HG03097 (cell line): Measurements from ENCODE around the gene GCNT1.
"Not testable (repeated sequence)": the region's sequence is repeated elsewhere in the genome, so short reads cannot be mapped to it uniquely, and the experiment has no call there.

Experiments used
- ATAC-seq: cut with Tn5 transposase; IDR thresholded peaks from one replicate; pipeline ENCODE4 v1.9.1; 2021; ENCODE audit not compliant: unreplicated experiment, low FRiP score

Gene GCNT1

DNA sequence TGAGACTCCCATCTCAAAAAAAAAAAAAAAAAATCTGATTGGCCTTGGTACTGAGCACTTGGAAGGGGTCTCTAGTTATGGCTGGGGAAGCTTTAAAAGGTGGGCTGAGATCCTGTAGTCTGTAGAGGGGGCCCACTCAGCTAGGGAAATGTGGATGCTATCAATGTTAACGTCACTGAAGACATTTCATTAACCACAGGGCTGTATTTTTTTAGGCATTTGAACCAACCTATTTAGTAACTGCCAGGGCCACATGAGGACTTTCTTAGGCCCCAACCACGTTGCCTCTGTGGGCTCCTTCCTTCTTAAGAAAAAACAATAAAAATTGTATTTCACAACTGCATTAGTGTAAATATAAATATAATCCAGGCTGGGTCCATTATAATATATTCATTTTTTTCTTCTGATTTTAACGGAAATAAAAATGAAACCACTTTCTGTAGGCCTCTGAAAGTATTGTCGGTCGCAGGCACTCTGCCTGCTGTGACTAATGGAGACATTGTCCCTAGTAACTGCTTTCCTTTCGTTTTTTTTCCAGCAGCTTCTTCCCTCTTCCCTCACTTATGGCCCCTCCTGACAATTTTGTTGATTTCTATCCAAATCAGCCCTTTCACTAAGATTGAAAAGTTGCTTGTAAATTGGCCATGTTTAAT lies 71.6 kb downstream of the GCNT1 start:
- ATAC-seq = no peak

- no peak for ATAC-seq
Observed at GRCh38 chr9:76531231-76531780, 72.3 kb downstream of the GCNT1 start.

DNA sequence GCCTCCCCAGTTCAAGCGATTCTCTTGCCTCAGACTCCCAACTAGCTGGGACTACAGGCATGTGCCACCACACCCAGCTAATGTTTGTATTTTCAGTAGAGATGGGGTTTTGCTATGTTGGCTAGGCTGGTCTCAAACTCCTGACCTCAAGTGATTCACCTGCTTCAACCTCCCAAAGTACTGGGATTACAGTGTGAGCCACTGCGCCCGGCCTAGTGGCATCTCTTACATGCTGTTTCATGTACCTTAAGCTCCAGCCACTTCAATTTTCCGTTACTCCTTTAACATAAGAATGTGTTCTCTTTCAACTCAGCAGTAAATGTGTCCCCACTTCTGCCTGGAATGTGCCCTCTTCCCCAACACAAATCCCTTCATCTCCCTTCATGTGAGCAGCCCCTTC lies 73.9 kb downstream of the GCNT1 start:
- ATAC-seq = not testable (repeated sequence)

- no peak for ATAC-seq
Observed at GRCh38 chr9:76534026-76534425, 75.0 kb downstream of the GCNT1 start.

DNA sequence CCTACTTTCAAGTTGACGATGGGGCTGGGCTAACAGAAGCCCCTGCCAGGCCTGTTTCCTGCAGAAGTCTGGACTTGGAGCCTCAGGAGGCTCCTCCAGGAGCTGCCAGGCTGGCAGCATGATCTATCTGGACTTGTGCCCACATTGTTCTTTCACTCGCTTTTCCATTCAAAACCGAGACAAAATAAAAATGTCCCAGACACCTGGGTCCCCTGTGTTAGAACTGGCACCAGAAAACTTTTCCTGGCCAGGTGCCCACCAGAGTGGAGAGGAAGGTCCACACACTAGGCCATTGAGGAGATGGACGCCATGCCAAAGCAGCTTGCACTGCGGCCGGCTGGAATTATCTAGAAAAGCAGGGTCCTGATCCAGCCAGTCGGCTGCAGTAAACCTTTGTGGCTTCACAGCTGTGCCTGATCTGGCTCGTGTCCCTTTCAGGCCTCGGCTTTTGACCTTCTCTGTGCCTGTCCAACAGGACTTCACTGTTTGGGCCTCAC lies 78.2 kb downstream of the GCNT1 start:
- no peak for ATAC-seq

DNA sequence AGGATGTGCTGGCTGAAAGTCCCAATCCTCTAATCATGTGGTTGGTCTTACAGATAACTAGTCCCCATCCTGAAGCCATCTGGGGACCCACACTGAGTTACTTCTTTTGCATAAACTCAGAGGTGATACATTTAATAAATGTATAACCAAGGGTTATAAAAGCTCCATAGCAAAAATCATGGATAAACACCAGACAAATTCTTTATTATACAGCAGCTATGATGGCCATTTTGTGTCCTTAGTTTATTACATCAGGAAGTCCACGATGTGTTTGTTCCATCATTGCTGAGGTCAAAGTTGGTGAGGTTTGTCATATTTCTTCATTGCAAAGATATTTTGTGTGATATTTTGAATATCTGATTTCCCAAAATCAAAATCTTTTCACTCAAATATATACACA lies 80.2 kb downstream of the GCNT1 start:
- ATAC-seq = no peak

DNA sequence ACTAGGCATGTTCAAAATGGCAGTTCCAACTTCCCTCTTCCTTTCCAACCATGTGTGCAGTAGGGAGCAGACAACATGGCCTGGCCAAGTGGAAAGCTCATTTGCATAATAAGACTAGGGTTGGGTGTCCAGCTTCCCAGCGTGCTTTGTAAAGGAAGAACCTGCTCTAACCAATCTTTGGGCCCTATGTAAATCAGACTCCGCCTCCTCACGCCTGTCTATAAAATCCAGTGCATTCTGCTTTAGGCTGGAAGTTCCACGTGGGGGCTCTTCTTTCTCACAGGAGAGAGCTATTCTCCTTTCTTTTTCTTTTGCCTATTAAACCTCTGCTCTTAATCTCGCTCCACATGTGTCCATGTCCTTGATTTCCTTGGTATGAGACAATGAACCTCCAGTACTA lies 83.4 kb downstream of the GCNT1 start:
- ATAC-seq = no peak

- ATAC-seq = no peak
Observed at GRCh38 chr9:76545191-76545590, 86.2 kb downstream of the GCNT1 start.

- no peak for ATAC-seq
Observed at GRCh38 chr9:76552181-76552580, 93.2 kb downstream of the GCNT1 start.

DNA sequence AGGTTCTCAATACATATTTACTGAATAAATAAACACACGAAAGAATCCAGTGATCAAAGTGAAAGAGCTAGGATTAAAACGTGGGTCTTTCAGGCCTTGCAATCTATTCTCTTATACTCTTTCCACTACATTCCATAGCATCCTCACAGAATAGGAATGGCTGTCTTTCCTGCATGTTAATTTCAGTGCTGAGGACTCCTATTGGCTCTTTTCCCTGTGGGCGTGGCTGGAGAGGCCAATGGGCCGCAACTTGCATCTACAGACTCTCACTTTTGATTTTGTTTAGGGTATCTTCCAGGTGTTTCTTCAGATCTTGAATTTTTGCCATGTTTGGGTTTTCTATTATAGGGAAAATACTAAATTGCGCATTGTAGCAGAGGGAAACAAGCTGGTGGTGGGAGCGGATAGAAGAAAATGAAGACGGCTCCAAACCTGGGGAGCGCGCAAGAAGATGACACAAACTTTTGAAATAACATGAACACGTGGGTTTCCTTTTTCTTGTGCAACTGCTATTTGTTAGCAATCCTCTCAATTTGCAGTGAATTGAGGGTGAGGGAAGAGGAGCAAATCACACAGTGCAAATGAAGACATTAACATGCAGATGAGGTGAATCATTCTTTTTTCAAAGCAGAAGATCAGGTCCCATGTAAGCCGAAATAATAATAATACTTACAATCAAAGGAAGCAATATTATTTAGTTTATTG lies 93.9 kb downstream of the GCNT1 start:
- ATAC-seq = no peak

GRCh38 chr9:76553680-76554079 lies 94.7 kb downstream of the GCNT1 start:
- no peak for ATAC-seq
